ACHN (cell line): ENCODE data around the gene SRGAP2C.
A peak's percentile ranks its signal among the peaks of the same experiment; 100 is the strongest.
"Not testable (repeated sequence)": the region's sequence is repeated elsewhere in the genome, so short reads cannot be mapped to it uniquely, and the experiment has no call there.

Experiments used
- DNase-seq: peaks from one replicate; pipeline ENCODE4 v3.0.0-alpha.2; 2015
- in situ Hi-C: cut with HindIII; loops from 2 replicates; pipeline ENCODE4 v1.10.0; 2017; ENCODE audit warnings: low sequenced_read_pairs, low pct_ligation_motif_present, low pct_unique_long_range_greater_than_20kb

Gene SRGAP2C

GRCh38 chr1:121349332-121349967, 164.7 kb downstream of the SRGAP2C start:
- in situ Hi-C loops, DNase-seq: not testable (repeated sequence)

GRCh38 chr1:121355711-121356420, 171.1 kb downstream of the SRGAP2C start:
- in situ Hi-C loops, DNase-seq: not testable (repeated sequence)

- in situ Hi-C loops, DNase-seq: not testable (repeated sequence)
These were observed 172.0 kb downstream of the SRGAP2C start for GRCh38 chr1:121356819-121357218.

GRCh38 chr1:121360531-121360930, 175.8 kb downstream of the SRGAP2C start:
- in situ Hi-C loops, DNase-seq: not testable (repeated sequence)

GRCh38 chr1:121361451-121362233, 176.9 kb downstream of the SRGAP2C start:
- DNase-seq, in situ Hi-C loops: not testable (repeated sequence)

- in situ Hi-C loops, DNase-seq: not testable (repeated sequence)
These were observed 177.6 kb downstream of the SRGAP2C start for GRCh38 chr1:121362234-121362883.

- in situ Hi-C loops, DNase-seq: not testable (repeated sequence)
These were observed 180.5 kb downstream of the SRGAP2C start for GRCh38 chr1:121365316-121365715.

GRCh38 chr1:121365723-121366122, 180.9 kb downstream of the SRGAP2C start:
- in situ Hi-C loops, DNase-seq: not testable (repeated sequence)

- in situ Hi-C loops, DNase-seq: not testable (repeated sequence)
These were observed 181.4 kb downstream of the SRGAP2C start for GRCh38 chr1:121366171-121366570.

- in situ Hi-C loops, DNase-seq: not testable (repeated sequence)
These were observed 184.1 kb downstream of the SRGAP2C start for GRCh38 chr1:121368910-121369309.

- DNase-seq, in situ Hi-C loops: not testable (repeated sequence)
These were observed 185.2 kb downstream of the SRGAP2C start for GRCh38 chr1:121369959-121370358.

GRCh38 chr1:121374851-121375367, 190.1 kb downstream of the SRGAP2C start:
- DNase-seq: peak; percentile 0
- in situ Hi-C loops: not testable (repeated sequence)

- in situ Hi-C loops, DNase-seq: not testable (repeated sequence)
These were observed 192.2 kb downstream of the SRGAP2C start for GRCh38 chr1:121376986-121377385.

GRCh38 chr1:121378757-121379156, 194.0 kb downstream of the SRGAP2C start:
- in situ Hi-C loops, DNase-seq: not testable (repeated sequence)

- DNase-seq, in situ Hi-C loops: not testable (repeated sequence)
These were observed 200.0 kb downstream of the SRGAP2C start for GRCh38 chr1:121384754-121385153.

- DNase-seq, in situ Hi-C loops: not testable (repeated sequence)
These were observed 200.4 kb downstream of the SRGAP2C start for GRCh38 chr1:121385162-121385561.

- in situ Hi-C loops, DNase-seq: not testable (repeated sequence)
These were observed 201.0 kb downstream of the SRGAP2C start for GRCh38 chr1:121385563-121386288.
